HUES48 (cell line): ENCODE measurements around the gene SOAT2.
A peak's percentile ranks its signal among the peaks of the same experiment; 100 is the strongest.

Experiments
- H3K27ac ChIP-seq: one replicate; pipeline ENCODE4 v1.7.0; 2013; ENCODE audit warnings: low read depth, low read length, inconsistent platforms
- H3K27me3 ChIP-seq: 2 replicates; pipeline ENCODE4 v1.6.1; 2013; ENCODE audit warnings: mild to moderate bottlenecking, low read length; ENCODE audit not compliant: control insufficient read depth, insufficient read depth
- H3K36me3 ChIP-seq: 2 replicates; pipeline ENCODE4 v1.6.1; 2013; ENCODE audit warnings: low read length; ENCODE audit not compliant: control insufficient read depth, insufficient read depth
- H3K4me1 ChIP-seq: 2 replicates; pipeline ENCODE4 v1.6.1; 2013; ENCODE audit warnings: mild to moderate bottlenecking, low read length; ENCODE audit not compliant: control insufficient read depth, insufficient read depth
- H3K4me3 ChIP-seq: 2 replicates; pipeline ENCODE4 v1.5.1; 2013; ENCODE audit warnings: mild to moderate bottlenecking, low read depth, low read length
- H3K9ac ChIP-seq: 2 replicates; pipeline ENCODE4 v1.6.1; 2013; ENCODE audit warnings: mild to moderate bottlenecking, low read depth, low read length, moderate library complexity
- H3K9me3 ChIP-seq: 2 replicates; pipeline ENCODE4 v1.6.1; 2013; ENCODE audit warnings: low read length; ENCODE audit not compliant: control insufficient read depth, insufficient read depth

The SOAT2 gene

GRCh38 chr12:53102883-53103807, at the start of gene SOAT2:
Gene SOAT2 (plus strand): TSS chr12:53103486. CDS start chr12:53103578, 92 bp downstream.
- Histone ChIP-seq H3K4me1 (peaks cover 19% of the 10 kb centered on the region), H3K27ac (peak within 1 kb of the TSS; percentile 17), H3K27me3 (peaks cover 13% of the 10 kb centered on the region), H3K36me3 (no peaks in the 10 kb centered on the region), H3K9me3 (no peaks in the 10 kb centered on the region), H3K9ac (no peak within 1 kb of the TSS), H3K4me3 (no peak within 1 kb of the TSS)

- peaks cover 27% of the 10 kb centered on the region for H3K4me1 ChIP-seq
- H3K27me3 ChIP-seq = peaks cover 13% of the 10 kb centered on the region
- H3K4me3 ChIP-seq = peak overlapping the region; percentile 84
- H3K9ac ChIP-seq = peak overlapping the region; percentile 57
- H3K27ac ChIP-seq = peak overlapping the region; percentile 96
- H3K9me3 ChIP-seq = no peaks in the 10 kb centered on the region
- peaks cover 3% of the 10 kb centered on the region; the same call in 1 of the 2 replicates for H3K36me3 ChIP-seq
Measured at GRCh38 chr12:53054112-53054878, 49.0 kb upstream of the SOAT2 start.

- H3K27ac ChIP-seq = no peak overlapping the region
- H3K9me3 ChIP-seq = no peaks in the 10 kb centered on the region
- H3K4me1 ChIP-seq = peaks cover 14% of the 10 kb centered on the region
- H3K4me3 ChIP-seq = no peak overlapping the region
- peaks cover 3% of the 10 kb centered on the region; the same call in 1 of the 2 replicates for H3K36me3 ChIP-seq
- no peak overlapping the region for H3K9ac ChIP-seq
- peaks cover 13% of the 10 kb centered on the region for H3K27me3 ChIP-seq
Measured at GRCh38 chr12:53055471-53056266, 47.6 kb upstream of the SOAT2 start.

GRCh38 chr12:53056296-53056695, 47.0 kb upstream of the SOAT2 start:
- Histone ChIP-seq H3K36me3 (peaks cover 3% of the 10 kb centered on the region; the same call in 1 of the 2 replicates), H3K9ac (no peak overlapping the region), H3K9me3 (no peaks in the 10 kb centered on the region), H3K27ac (no peak overlapping the region), H3K27me3 (peaks cover 10% of the 10 kb centered on the region), H3K4me1 (peaks cover 8% of the 10 kb centered on the region), H3K4me3 (no peak overlapping the region)

GRCh38 chr12:53056901-53057300, 46.4 kb upstream of the SOAT2 start:
- no peaks in the 10 kb centered on the region for H3K36me3 ChIP-seq
- H3K9me3 ChIP-seq = no peaks in the 10 kb centered on the region
- peaks cover 3% of the 10 kb centered on the region; the same call in 1 of the 2 replicates for H3K4me1 ChIP-seq
- no peak overlapping the region for H3K27ac ChIP-seq
- no peak overlapping the region for H3K9ac ChIP-seq
- no peak overlapping the region for H3K4me3 ChIP-seq
- H3K27me3 ChIP-seq = peaks cover 6% of the 10 kb centered on the region

- peaks cover 3% of the 10 kb centered on the region; the same call in 1 of the 2 replicates for H3K4me1 ChIP-seq
- H3K9me3 ChIP-seq = no peaks in the 10 kb centered on the region
- H3K36me3 ChIP-seq = no peaks in the 10 kb centered on the region
- no peak overlapping the region for H3K4me3 ChIP-seq
- H3K27ac ChIP-seq = no peak overlapping the region
- H3K9ac ChIP-seq = no peak overlapping the region
- peaks cover 6% of the 10 kb centered on the region for H3K27me3 ChIP-seq
Measured at GRCh38 chr12:53057816-53058500, 45.3 kb upstream of the SOAT2 start.

- Histone ChIP-seq H3K4me1 (no peaks in the 10 kb centered on the region), H3K27me3 (peaks cover 6% of the 10 kb centered on the region), H3K9ac (no peak overlapping the region), H3K4me3 (no peak overlapping the region), H3K27ac (no peak overlapping the region), H3K9me3 (no peaks in the 10 kb centered on the region), H3K36me3 (no peaks in the 10 kb centered on the region)
Measured at GRCh38 chr12:53058674-53059433, 44.4 kb upstream of the SOAT2 start.

GRCh38 chr12:53059434-53060063, 43.7 kb upstream of the SOAT2 start:
- Histone ChIP-seq H3K4me1 (no peaks in the 10 kb centered on the region), H3K9me3 (no peaks in the 10 kb centered on the region), H3K27ac (no peak overlapping the region), H3K27me3 (peaks cover 6% of the 10 kb centered on the region), H3K4me3 (no peak overlapping the region), H3K9ac (no peak overlapping the region), H3K36me3 (no peaks in the 10 kb centered on the region; the same call in 1 of the 2 replicates)

- H3K36me3 ChIP-seq = no peaks in the 10 kb centered on the region; the same call in 1 of the 2 replicates
Measured at GRCh38 chr12:53060064-53060720, 43.1 kb upstream of the SOAT2 start.

More at GRCh38 chr12:53060064-53060720, 43.1 kb upstream of the SOAT2 start:
- H3K9ac ChIP-seq = no peak overlapping the region
- H3K27ac ChIP-seq = no peak overlapping the region
- H3K9me3 ChIP-seq = no peaks in the 10 kb centered on the region
- no peaks in the 10 kb centered on the region for H3K4me1 ChIP-seq
- no peak overlapping the region for H3K4me3 ChIP-seq
- H3K27me3 ChIP-seq = peaks cover 6% of the 10 kb centered on the region
